NCI-H526 (cell line): ENCODE results near the gene DRC1.

Experiments
- DNase-seq, 2 experiments: peaks; one replicate each; lab custom pipeline; 2025; lab: John Stamatoyannopoulos, UW

The DRC1 gene

GRCh38 chr2:26493566-26493965 is 91.8 kb downstream of the DRC1 start:
- DNase-seq, result no peak

DNA sequence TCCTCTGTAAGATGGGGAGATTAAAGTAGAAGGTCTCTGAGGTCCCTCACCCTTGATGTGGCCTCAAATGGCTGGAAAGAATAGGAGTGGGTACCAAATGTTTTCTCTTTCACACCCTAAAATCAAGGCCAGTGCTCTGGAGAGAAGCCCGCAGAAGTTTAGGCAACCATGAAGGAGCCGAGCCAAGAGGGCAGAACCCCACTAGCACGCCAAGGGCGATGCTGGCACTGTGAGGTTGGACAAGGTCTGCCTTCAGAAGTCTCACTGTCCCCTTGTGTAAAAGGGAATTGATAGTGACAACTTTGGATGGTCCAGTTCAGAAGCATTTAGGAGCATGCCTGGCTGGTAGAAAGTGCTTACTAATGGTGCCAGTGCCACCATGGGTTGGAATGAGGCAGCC is 92.5 kb downstream of the DRC1 start:
- no peak for DNase-seq

GRCh38 chr2:26494891-26495290 is 93.2 kb downstream of the DRC1 start:
- no peak for DNase-seq

- peak in 1 of 2 experiments; percentile 38 for DNase-seq
Measured at GRCh38 chr2:26495705-26496297, 94.1 kb downstream of the DRC1 start.

GRCh38 chr2:26500406-26500805 is 98.7 kb downstream of the DRC1 start:
- no peak for DNase-seq

DNA sequence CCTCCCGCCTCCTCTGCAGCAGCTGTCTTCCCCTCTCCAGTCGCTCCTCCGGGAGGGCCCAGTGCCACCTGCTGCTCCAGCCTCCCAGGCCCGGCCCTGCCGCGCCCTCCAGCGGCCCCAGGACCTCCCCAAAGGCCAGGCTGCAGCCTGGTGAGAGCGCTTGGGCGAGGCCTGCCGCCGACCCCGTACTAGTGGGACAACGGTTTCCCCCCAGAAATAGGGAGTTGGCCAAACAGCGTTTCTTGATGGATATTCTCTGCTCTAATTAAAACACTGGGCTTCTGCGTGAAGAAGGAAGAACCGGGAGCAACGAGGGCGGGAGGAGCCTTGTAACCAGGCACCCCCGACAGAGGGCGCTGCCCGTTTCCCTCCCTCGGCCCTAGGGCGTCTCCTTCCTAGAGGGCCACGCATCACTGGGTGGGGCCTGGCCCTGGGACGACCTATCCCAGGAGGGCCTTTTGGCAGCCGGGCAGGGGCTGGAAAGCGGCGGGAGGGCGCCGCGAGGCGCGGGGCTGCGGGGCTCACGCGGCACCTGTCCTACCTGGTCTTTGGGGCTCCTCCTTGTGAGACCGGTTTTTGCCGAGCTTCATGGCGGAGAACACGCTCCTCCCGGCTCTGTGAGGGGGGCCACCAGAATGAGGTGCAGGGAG is 101.6 kb downstream of the DRC1 start:
- DNase-seq, result peak; percentile 75 to 92

GRCh38 chr2:26504002-26504401 is 102.3 kb downstream of the DRC1 start:
- peak in 1 of 2 experiments; percentile 29 for DNase-seq

GRCh38 chr2:26506279-26506678 is 104.6 kb downstream of the DRC1 start:
- no peak for DNase-seq
